Measurements from ENCODE around the gene DNAAF1. TPM values are rescaled to one million over a fixed set of nuclear protein-coding genes. Genes with fewer than 3 reads are reported as not detected.

The DNAAF1 gene
- polyA plus RNA-seq, 2 of the 4 experiments (the other 2 are of a cell fraction) = 0.13 to 0.14 TPM

GRCh38 chr16:84121007-84121406 is 24.1 kb upstream of the DNAAF1 start:
- TF ChIP-seq FOSL2 (IDR thresholded peaks at IDR 0.05) = no peak
- no peak for TF ChIP-seq FOSL2 (CRISPR knock-in tag; IDR thresholded peaks at IDR 0.05)
- no peak for TF ChIP-seq ZFP36 (IDR thresholded peaks at IDR 0.05; ENCODE audit: borderline replicate concordance, partially characterized antibody)
- no peak for TF ChIP-seq EHMT2 (IDR thresholded peaks at IDR 0.05; ENCODE audit: low read depth)
- no peak for TF ChIP-seq GATA3 (IDR thresholded peaks at IDR 0.05; ENCODE audit: borderline replicate concordance)
- TF ChIP-seq TFCP2L1 (CRISPR knock-in tag; IDR thresholded peaks at IDR 0.05) = no peak
- no peak for TF ChIP-seq USF2 (IDR thresholded peaks at IDR 0.05)
- no peak for TF ChIP-seq NR3C1 (IDR thresholded peaks at IDR 0.05)
- TF ChIP-seq SMC3 (IDR thresholded peaks at IDR 0.05) = no peak
- ATAC-seq (no peak), FAIRE-seq (no peak), DNase-seq (ENCODE audit: low read depth in 1 of 2, low spot score in 1 of 2) (no peak)
- H3K4me1 ChIP-seq = no peaks in the 10 kb centered on the region; the same call in 2 of the 3 replicates
- H3K4me2 ChIP-seq = no peak overlapping the region
- H3K9me3 ChIP-seq = no peaks in the 10 kb centered on the region
- H3K27ac ChIP-seq = no peak overlapping the region
- CTCF ChIA-PET = no interaction called here
- no peak overlapping the region for H3K4me3 ChIP-seq
- POLR2A ChIA-PET = no interaction called here
- WGBS (ENCODE audit: missing lambda C conversion rate) = 76% methylated on average over 9 of the region's 10 CpGs

GRCh38 chr16:84124257-84125073 is 20.6 kb upstream of the DNAAF1 start:
- FAIRE-seq (no peak), ATAC-seq (no peak), DNase-seq (ENCODE audit: low read depth in 1 of 2, low spot score in 1 of 2) (no peak)
- H3K27ac ChIP-seq = no peak overlapping the region
- H3K9me3 ChIP-seq = no peaks in the 10 kb centered on the region
- POLR2A ChIA-PET = no interaction called here
- WGBS (ENCODE audit: missing lambda C conversion rate) = 82% methylated on average over 7 of the region's 7 CpGs
- TF ChIP-seq RCOR1 (IDR thresholded peaks at IDR 0.05; ENCODE audit: low read depth, low read length) (no peak), ZNF302 (CRISPR knock-in tag; IDR thresholded peaks at IDR 0.05) (no peak), REST (IDR thresholded peaks at IDR 0.05) (no peak), BHLHE40 (IDR thresholded peaks at IDR 0.05; ENCODE audit: low read depth, low read length) (no peak), ATOH8 (CRISPR knock-in tag; IDR thresholded peaks at IDR 0.05; ENCODE audit: low read depth) (no peak), RFX5 (IDR thresholded peaks at IDR 0.05) (no peak), POLR2AphosphoS2 (conservative IDR thresholded peaks at IDR 0.05; ENCODE audit: low read length) (no peak), TFCP2L1 (CRISPR knock-in tag; IDR thresholded peaks at IDR 0.05) (no peak), E2F6 (IDR thresholded peaks at IDR 0.05; ENCODE audit: borderline replicate concordance, low read depth) (no peak), MAZ (IDR thresholded peaks at IDR 0.05; ENCODE audit: borderline replicate concordance, low read depth, low read length) (no peak), TP53 (CRISPR knock-in tag; IDR thresholded peaks at IDR 0.05) (no peak), MYC (IDR thresholded peaks at IDR 0.05; ENCODE audit: borderline replicate concordance, low read length) (no peak), KDM5A (IDR thresholded peaks at IDR 0.05) (no peak), NR3C1 (IDR thresholded peaks at IDR 0.05) (no peak), CHD2 (IDR thresholded peaks at IDR 0.05; ENCODE audit: low read length, partially characterized antibody) (no peak), PBX3 (IDR thresholded peaks at IDR 0.05) (no peak), ZFP36 (IDR thresholded peaks at IDR 0.05; ENCODE audit: borderline replicate concordance, partially characterized antibody) (no peak), EHMT2 (IDR thresholded peaks at IDR 0.05; ENCODE audit: low read depth) (no peak)
- no peaks in the 10 kb centered on the region for H3K4me1 ChIP-seq
- H3K4me3 ChIP-seq = no peak overlapping the region
- CTCF ChIA-PET = no interaction called here
- H3K4me2 ChIP-seq = no peak overlapping the region

All from A549 (cell line).